H1 (cell line): ENCODE data around the gene GPATCH11. TPM values are rescaled to one million over a fixed set of nuclear protein-coding genes. Genes with fewer than 3 reads are reported as not detected.

Source experiments
- BACH1 ChIP-seq: IDR thresholded peaks from 2 replicates; pipeline ENCODE4 v1.6.1; 2012; ENCODE audit warnings: low read length, improper control_type of control experiment
- CHD1 ChIP-seq: IDR thresholded peaks from 2 replicates; pipeline ENCODE4 v1.6.1; 2012; ENCODE audit warnings: low read depth, low read length, improper control_type of control experiment
- KDM1A ChIP-seq: fragments of 200-600, 300-600 bp; sonication (generic); IDR thresholded peaks from 2 replicates; pipeline ENCODE4 v1.7.1; 2016; ENCODE audit warnings: mild to moderate bottlenecking, low read length, borderline replicate concordance
- NRF1 ChIP-seq: IDR thresholded peaks from 2 replicates; pipeline ENCODE4 v1.6.1; 2011; ENCODE audit warnings: mild to moderate bottlenecking, low read depth, low read length, improper control_type of control experiment
- POLR2A ChIP-seq, 2 experiments: IDR thresholded peaks; 1 replicate in 1 of 2; 2 replicates in 1 of 2; pipeline ENCODE4 v1.6.1; 2011; ENCODE audit warnings: low read depth in 2 of 2, low read length in 2 of 2, mild to moderate bottlenecking in 2 of 2; ENCODE audit errors: control extremely low read depth in 1 of 2
- polyA plus RNA-seq, 7 experiments: library from polyadenylated mRNA; depleted of rRNA in 3 of 7; stranded (reverse) in 5 of 7; unstranded in 2 of 7; fragments of >200 nt in 5 of 7; fragments of 200-250 nt in 2 of 7; gene quantifications; 1 replicate in 5 of 7; 2 replicates in 1 of 7; 4 replicates in 1 of 7; pipeline versions ENCODE4 v1.2.1 to v1.2.3, GENCODE V29; 2011 to 2013; ENCODE audit warnings: missing spikeins in 2 of 7, mixed read lengths in 2 of 7
- total RNA-seq: library from RNA; stranded (reverse); fragmentation: NEBNext Ultra II Directional; extraction: Animal tissue kit (Norgen Biotek cat#: 25700); gene quantifications from 2 replicates; pipeline ENCODE4 v1.2.1, GENCODE V29; 2021
- TF ChIP-seq, protein P1 (sequence below), 3 experiments: IDR thresholded peaks; 1 replicate in 2 of 3; 2 replicates in 1 of 3; pipeline versions ENCODE4 v1.5.1 to v1.6.1; 2011; ENCODE audit warnings: low read length in 3 of 3, mild to moderate bottlenecking in 3 of 3, inconsistent platforms in 2 of 3, low read depth in 1 of 3, moderate library complexity in 1 of 3; ENCODE audit not compliant: insufficient read depth in 1 of 3; ENCODE audit errors: control extremely low read depth in 1 of 3
- TF ChIP-seq, protein P2 (sequence below): IDR thresholded peaks from 2 replicates; pipeline ENCODE4 v1.6.1; 2011; ENCODE audit warnings: low read length, improper control_type of control experiment

The GPATCH11 gene
- total and polyA plus RNA-seq, 2 of the 8 experiments (the other 6 are each of a cell fraction or from before 2014, with no cell fraction given) = 0.60 to 3.4 TPM

DNA sequence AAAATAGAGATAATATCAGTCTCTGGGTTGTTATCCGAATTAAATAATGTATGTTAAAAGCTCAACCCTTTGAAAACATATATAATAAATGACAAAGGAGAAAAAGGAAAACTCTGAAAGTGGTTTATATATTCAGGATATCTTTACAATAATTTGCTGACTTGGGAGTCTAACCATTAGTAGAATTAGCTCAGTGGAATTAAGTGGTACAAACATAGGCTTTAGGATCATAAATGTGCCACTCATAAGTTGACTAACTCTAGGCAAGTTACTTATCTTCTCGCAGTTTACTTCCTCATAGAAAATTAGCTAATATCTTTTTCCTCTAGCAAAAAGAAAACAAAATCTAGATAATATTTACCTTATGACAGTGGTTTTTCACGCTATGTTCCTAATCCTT lies 44.7 kb upstream of the GPATCH11 start (continued):
- TF ChIP-seq, protein P1, sequence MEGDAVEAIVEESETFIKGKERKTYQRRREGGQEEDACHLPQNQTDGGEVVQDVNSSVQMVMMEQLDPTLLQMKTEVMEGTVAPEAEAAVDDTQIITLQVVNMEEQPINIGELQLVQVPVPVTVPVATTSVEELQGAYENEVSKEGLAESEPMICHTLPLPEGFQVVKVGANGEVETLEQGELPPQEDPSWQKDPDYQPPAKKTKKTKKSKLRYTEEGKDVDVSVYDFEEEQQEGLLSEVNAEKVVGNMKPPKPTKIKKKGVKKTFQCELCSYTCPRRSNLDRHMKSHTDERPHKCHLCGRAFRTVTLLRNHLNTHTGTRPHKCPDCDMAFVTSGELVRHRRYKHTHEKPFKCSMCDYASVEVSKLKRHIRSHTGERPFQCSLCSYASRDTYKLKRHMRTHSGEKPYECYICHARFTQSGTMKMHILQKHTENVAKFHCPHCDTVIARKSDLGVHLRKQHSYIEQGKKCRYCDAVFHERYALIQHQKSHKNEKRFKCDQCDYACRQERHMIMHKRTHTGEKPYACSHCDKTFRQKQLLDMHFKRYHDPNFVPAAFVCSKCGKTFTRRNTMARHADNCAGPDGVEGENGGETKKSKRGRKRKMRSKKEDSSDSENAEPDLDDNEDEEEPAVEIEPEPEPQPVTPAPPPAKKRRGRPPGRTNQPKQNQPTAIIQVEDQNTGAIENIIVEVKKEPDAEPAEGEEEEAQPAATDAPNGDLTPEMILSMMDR (IDR thresholded peaks at IDR 0.05; ENCODE audit: control extremely low read depth in 1 of 3, insufficient read depth in 1 of 3, low read depth in 1 of 3, low read length in 3 of 3) = no peak
- TF ChIP-seq KDM1A = no peak
- TF ChIP-seq NRF1 = no peak
- TF ChIP-seq BACH1 = no peak
- TF ChIP-seq, protein P2, sequence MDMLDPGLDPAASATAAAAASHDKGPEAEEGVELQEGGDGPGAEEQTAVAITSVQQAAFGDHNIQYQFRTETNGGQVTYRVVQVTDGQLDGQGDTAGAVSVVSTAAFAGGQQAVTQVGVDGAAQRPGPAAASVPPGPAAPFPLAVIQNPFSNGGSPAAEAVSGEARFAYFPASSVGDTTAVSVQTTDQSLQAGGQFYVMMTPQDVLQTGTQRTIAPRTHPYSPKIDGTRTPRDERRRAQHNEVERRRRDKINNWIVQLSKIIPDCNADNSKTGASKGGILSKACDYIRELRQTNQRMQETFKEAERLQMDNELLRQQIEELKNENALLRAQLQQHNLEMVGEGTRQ = no peak
- no peak for TF ChIP-seq POLR2A (IDR thresholded peaks at IDR 0.05; ENCODE audit: control extremely low read depth in 1 of 2, low read depth in 2 of 2, low read length in 2 of 2)
- no peak for TF ChIP-seq CHD1
